HepG2 (cell line): Measurements from ENCODE around the gene NDE1. TPM values are rescaled to one million over a fixed set of nuclear protein-coding genes. Genes with fewer than 3 reads are reported as not detected.
A peak's percentile ranks its signal among the peaks of the same experiment; 100 is the strongest.

Source experiments
- ATAC-seq: fragments of 200-7000 bp; cut with Tn5 transposase; 3 replicates; pipeline ENCODE4 v1.9.1; 2020; ENCODE audit warnings: mild to moderate bottlenecking, moderate library complexity
- BruUV-seq: library from RNA; stranded (reverse); fragments of 400-500 nt; replicated peaks from 2 replicates; lab custom pipeline; 2021; lab: Mats Ljungman, UMichigan
- CTCF ChIA-PET: fragments of 300-600 bp; formaldehyde crosslinking; extraction: SDS; loops from one replicate; lab custom pipeline; 2021; ENCODE audit warnings: low total read pairs, inconsistent platforms, low intra/inter-chr PET ratio; lab: Yijun Ruan, JAX
- POLR2A ChIA-PET: fragments of 350-600 bp; sonication (Branson Sonifier 250); formaldehyde crosslinking; loops from one replicate; lab custom pipeline; 2020; ENCODE audit warnings: antibody characterized with exemption, inconsistent platforms; lab: Yijun Ruan, JAX
- DNase-seq: peaks from one replicate; pipeline ENCODE4 v3.0.0-alpha.2; 2015; ENCODE audit warnings: low spot score
- FAIRE-seq: peaks from 3 replicates; lab custom pipeline; 2011; peaks lifted over from hg19 to GRCh38; lab: Jason Lieb, UNC
- H2AFZ ChIP-seq: one replicate; pipeline ENCODE4 v1.6.1; 2011; ENCODE audit warnings: low read length, inconsistent platforms
- H3K27ac ChIP-seq: fragments of 300-600 bp; 3 replicates; pipeline ENCODE4 v1.8.0; 2011; ENCODE audit warnings: mixed run types, mild to moderate bottlenecking, mixed read lengths, low read length, inconsistent platforms; ENCODE audit not compliant: insufficient read depth; ENCODE audit errors: extremely low read length
- H3K27me3 ChIP-seq, 2 experiments: fragments of 200-600 bp in 1 of 2; 2 replicates in 1 of 2; 3 replicates in 1 of 2; pipeline versions ENCODE4 v1.6.0 to v1.8.0; 2011; ENCODE audit warnings: low read length in 2 of 2, mild to moderate bottlenecking in 2 of 2, moderate library complexity in 2 of 2, inconsistent platforms in 1 of 2; ENCODE audit not compliant: insufficient read depth in 2 of 2, control insufficient read depth in 1 of 2
- H3K36me3 ChIP-seq, 2 experiments: fragments of 200-600 bp in 1 of 2; replicated peaks in 1 of 2; 2 replicates in 1 of 2; 3 replicates in 1 of 2; pipeline versions ENCODE4 v1.5.1 to v1.8.0; 2011; ENCODE audit warnings: low read length in 2 of 2, inconsistent platforms in 1 of 2; ENCODE audit not compliant: insufficient read depth in 2 of 2, control insufficient read depth in 1 of 2
- H3K4me1 ChIP-seq: 2 replicates; pipeline ENCODE4 v1.5.1; 2012; ENCODE audit warnings: low read length, inconsistent platforms; ENCODE audit not compliant: insufficient read depth
- H3K4me2 ChIP-seq: 2 replicates; pipeline ENCODE4 v1.6.0; 2011; ENCODE audit warnings: low read depth, low read length, inconsistent platforms
- H3K4me3 ChIP-seq, 3 experiments: fragments of 200-600 bp in 1 of 3; sonication (generic), shearing (Covaris generic) in 1 of 3; replicated peaks in 1 of 3; 2 replicates each; pipeline ENCODE4 v1.5.1; 2011 to 2016; ENCODE audit warnings: low read length in 3 of 3, inconsistent platforms in 2 of 3, low read depth in 2 of 3, mild to moderate bottlenecking in 2 of 3, control low read depth in 1 of 3, mixed read lengths in 1 of 3; ENCODE audit not compliant: insufficient read depth in 1 of 3
- H3K79me2 ChIP-seq: one replicate; pipeline ENCODE4 v1.6.1; 2011; ENCODE audit warnings: low read length, inconsistent platforms; ENCODE audit not compliant: insufficient read depth
- H3K9ac ChIP-seq: 2 replicates; pipeline ENCODE4 v1.6.0; 2011; ENCODE audit warnings: mild to moderate bottlenecking, low read depth, low read length, inconsistent platforms; ENCODE audit not compliant: insufficient read depth
- H3K9me3 ChIP-seq: 2 replicates; pipeline ENCODE4 v1.5.1; 2012; ENCODE audit warnings: mild to moderate bottlenecking, low read length
- H4K20me1 ChIP-seq: 2 replicates; pipeline ENCODE4 v1.6.0; 2011; ENCODE audit warnings: inconsistent platforms, mild to moderate bottlenecking, low read length, moderate library complexity; ENCODE audit not compliant: insufficient read depth
- AGO1 ChIP-seq: fragments of 200-400 bp; formaldehyde crosslinking; IDR thresholded peaks from 2 replicates; pipeline ENCODE4 v1.6.1; 2017; ENCODE audit warnings: mild to moderate bottlenecking, low read depth, low read length, moderate library complexity; ENCODE audit not compliant: poor library complexity, severe bottlenecking
- HMG20B ChIP-seq: conservative IDR thresholded peaks from 2 replicates; pipeline ENCODE4 v1.6.1; 2016; ENCODE audit warnings: missing genetic modification reagents, missing compliant biosample characterization
- ZBTB38 ChIP-seq: sonication (generic); formaldehyde crosslinking; IDR thresholded peaks from 2 replicates; pipeline ENCODE4 v1.5.1; 2020; ENCODE audit warnings: mild to moderate bottlenecking, missing genetic modification reagents
- ZNF501 ChIP-seq: sonication (generic); formaldehyde crosslinking; IDR thresholded peaks from 2 replicates; pipeline ENCODE4 v1.5.1; 2020; ENCODE audit warnings: mild to moderate bottlenecking, moderate library complexity, missing genetic modification reagents
- ZNF761 ChIP-seq: sonication (generic); formaldehyde crosslinking; conservative IDR thresholded peaks from 2 replicates; pipeline ENCODE4 v1.4.0; 2020; ENCODE audit warnings: mild to moderate bottlenecking, missing genetic modification reagents
- ZNF782 ChIP-seq: sonication (generic); formaldehyde crosslinking; IDR thresholded peaks from 2 replicates; pipeline ENCODE4 v1.4.0; 2020; ENCODE audit warnings: missing genetic modification reagents, mild to moderate bottlenecking, borderline replicate concordance
- WGBS: methylation state at CpG from one replicate; pipeline ENCODE4 v1.1.6; 2017; ENCODE audit warnings: low lambda C conversion rate; 5-methylcytosine and 5-hydroxymethylcytosine counted together
- in situ Hi-C: cut with HindIII; loops from 2 replicates; pipeline ENCODE4 v1.10.0; 2017; ENCODE audit warnings: low pct_unique_long_range_greater_than_20kb; ENCODE audit not compliant: extremely low pct_ligation_motif_present
- intact Hi-C: fragments of 100-400 bp; cut with micrococcal nuclease; formaldehyde crosslinking; loops from one replicate; pipeline ENCODE4 v1.10.0; 2022; ENCODE audit not compliant: unreplicated experiment
- polyA plus RNA-seq, 8 experiments: library from polyadenylated mRNA; depleted of rRNA in 3 of 8; stranded (reverse) in 7 of 8; unstranded in 1 of 8; fragments of >200 nt; fragmentation: Illumina TruSeq in 4 of 8; extraction: Trizol in 4 of 8; gene quantifications; 2 replicates each; pipeline versions ENCODE4 v1.2.1 to v1.2.3, GENCODE V29; 2011 to 2016; ENCODE audit warnings: low read depth in 4 of 8, missing spikeins in 1 of 8, mixed read lengths in 1 of 8; ENCODE audit not compliant: insufficient read depth in 1 of 8
- total RNA-seq, 5 experiments: library from RNA; depleted of rRNA; stranded (reverse); fragments of >200 nt; fragmentation: Illumina TruSeq; extraction: Trizol; gene quantifications; 2 replicates each; pipeline ENCODE4 v1.2.3, GENCODE V29; 2016; ENCODE audit warnings: low read depth in 1 of 5
- TF ChIP-seq, protein P1 (sequence below): sonication (generic); formaldehyde crosslinking; IDR thresholded peaks from 2 replicates; pipeline ENCODE4 v1.5.0; 2020; ENCODE audit warnings: missing genetic modification reagents, mild to moderate bottlenecking, borderline replicate concordance
- TF ChIP-seq, protein P2 (sequence below): sonication (generic); formaldehyde crosslinking; IDR thresholded peaks from 2 replicates; pipeline ENCODE4 v1.5.1; 2020; ENCODE audit warnings: mild to moderate bottlenecking, missing genetic modification reagents, moderate library complexity

NDE1 gene
- total and polyA plus RNA-seq, 2 of the 13 experiments (the other 11 are each of a cell fraction or from before 2014, with no cell fraction given): 40.9 to 72.5 TPM

DNA sequence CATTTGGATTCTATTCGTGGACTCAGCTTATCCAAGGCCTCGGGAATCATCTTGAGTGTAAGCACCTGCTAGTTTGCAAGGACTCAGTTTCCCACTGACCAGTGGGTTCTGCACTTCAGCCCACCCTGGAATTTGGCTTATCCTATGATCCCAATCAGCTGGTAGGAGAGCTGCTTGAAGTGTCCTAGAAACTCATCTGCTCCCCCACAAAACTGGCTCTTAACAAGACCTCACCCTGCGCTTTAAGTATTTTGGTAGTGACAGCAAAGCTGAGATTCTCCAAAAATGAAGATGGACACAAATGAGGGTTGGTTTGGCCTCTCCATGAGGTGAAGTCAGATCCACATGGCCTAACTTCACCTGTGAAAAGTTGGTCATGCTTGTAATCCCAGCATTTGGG lies 57.3 kb downstream of the NDE1 start:
- TF ChIP-seq HMG20B (CRISPR knock-in tag): no peak
- 0 out of 2 replicates have a peak, but pooled peaks have one; percentile 11 for TF ChIP-seq ZNF501
- no peak overlapping the region for H3K9ac ChIP-seq
- no peaks in the 10 kb centered on the region; a peak in 1 of 5 replicates for H3K27me3 ChIP-seq
- no peaks in the 10 kb centered on the region for H3K79me2 ChIP-seq
- no peak overlapping the region for H3K27ac ChIP-seq
- BruUV-seq: no TSS peak
- peaks cover 5 to 10% of the 10 kb centered on the region in 2 experiments; a peak in 4 of 5 replicates for H3K36me3 ChIP-seq
- H3K4me1 ChIP-seq: no peaks in the 10 kb centered on the region
- FAIRE-seq (no peak), ATAC-seq (no peak), DNase-seq (no peak)
- 100% methylated on average over 3 of the region's 3 CpGs for WGBS
- H3K4me2 ChIP-seq: no peak overlapping the region
- ChIA-PET CTCF (no interaction called here), POLR2A (no interaction called here)
- intact Hi-C loops: no loop called here
- in situ Hi-C loops: loop anchor here (10.0 kb wide), 1 partner anchor 283 kb away; no protein-coding TSS in a partner anchor
- no peak overlapping the region for H3K4me3 ChIP-seq
- no peak overlapping the region for H2AFZ ChIP-seq
- H3K9me3 ChIP-seq: no peaks in the 10 kb centered on the region
- no peaks in the 10 kb centered on the region for H4K20me1 ChIP-seq

DNA sequence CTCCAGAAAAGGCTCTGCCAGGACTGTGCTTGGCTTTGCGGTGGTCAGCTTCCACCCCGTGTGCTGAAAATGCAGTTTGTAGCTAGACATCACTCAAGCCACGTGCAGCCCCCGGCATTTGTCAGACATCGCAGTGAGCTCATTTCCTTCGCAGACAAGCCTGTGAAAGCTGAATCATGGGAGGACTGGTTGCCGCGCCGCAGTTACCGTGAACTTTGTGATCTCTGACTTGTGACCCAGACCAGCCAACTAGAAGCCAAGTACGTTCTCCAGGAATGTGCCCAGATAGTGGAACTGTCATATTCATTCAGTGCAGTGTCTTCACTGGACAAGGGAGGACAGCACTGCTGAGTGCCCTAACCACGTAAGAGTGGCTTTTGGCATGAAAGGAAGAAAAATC lies 58.1 kb downstream of the NDE1 start:
- CTCF ChIA-PET: no interaction called here

More for the DNA sequence above, 58.1 kb downstream of the NDE1 start:
- ATAC-seq: no peak
- no peak overlapping the region for H3K9ac ChIP-seq
- TF ChIP-seq ZNF761 (CRISPR knock-in tag): no peak
- peak; percentile 48; the same call in 1 of the 2 replicates for TF ChIP-seq ZBTB38 (CRISPR knock-in tag)
- no peak for TF ChIP-seq AGO1
- TF ChIP-seq, protein P1, sequence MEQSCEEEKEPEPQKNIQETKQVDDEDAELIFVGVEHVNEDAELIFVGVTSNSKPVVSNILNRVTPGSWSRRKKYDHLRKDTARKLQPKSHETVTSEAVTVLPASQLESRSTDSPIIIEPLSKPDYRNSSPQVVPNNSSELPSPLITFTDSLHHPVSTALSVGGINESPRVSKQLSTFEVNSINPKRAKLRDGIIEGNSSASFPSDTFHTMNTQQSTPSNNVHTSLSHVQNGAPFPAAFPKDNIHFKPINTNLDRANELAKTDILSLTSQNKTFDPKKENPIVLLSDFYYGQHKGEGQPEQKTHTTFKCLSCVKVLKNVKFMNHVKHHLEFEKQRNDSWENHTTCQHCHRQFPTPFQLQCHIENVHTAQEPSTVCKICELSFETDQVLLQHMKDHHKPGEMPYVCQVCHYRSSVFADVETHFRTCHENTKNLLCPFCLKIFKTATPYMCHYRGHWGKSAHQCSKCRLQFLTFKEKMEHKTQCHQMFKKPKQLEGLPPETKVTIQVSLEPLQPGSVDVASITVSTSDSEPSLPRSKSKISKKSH (CRISPR knock-in tag): 0 out of 2 replicates have a peak, but pooled peaks have one; percentile 38
- TF ChIP-seq ZNF782 (CRISPR knock-in tag): no peak
- TF ChIP-seq, protein P2, sequence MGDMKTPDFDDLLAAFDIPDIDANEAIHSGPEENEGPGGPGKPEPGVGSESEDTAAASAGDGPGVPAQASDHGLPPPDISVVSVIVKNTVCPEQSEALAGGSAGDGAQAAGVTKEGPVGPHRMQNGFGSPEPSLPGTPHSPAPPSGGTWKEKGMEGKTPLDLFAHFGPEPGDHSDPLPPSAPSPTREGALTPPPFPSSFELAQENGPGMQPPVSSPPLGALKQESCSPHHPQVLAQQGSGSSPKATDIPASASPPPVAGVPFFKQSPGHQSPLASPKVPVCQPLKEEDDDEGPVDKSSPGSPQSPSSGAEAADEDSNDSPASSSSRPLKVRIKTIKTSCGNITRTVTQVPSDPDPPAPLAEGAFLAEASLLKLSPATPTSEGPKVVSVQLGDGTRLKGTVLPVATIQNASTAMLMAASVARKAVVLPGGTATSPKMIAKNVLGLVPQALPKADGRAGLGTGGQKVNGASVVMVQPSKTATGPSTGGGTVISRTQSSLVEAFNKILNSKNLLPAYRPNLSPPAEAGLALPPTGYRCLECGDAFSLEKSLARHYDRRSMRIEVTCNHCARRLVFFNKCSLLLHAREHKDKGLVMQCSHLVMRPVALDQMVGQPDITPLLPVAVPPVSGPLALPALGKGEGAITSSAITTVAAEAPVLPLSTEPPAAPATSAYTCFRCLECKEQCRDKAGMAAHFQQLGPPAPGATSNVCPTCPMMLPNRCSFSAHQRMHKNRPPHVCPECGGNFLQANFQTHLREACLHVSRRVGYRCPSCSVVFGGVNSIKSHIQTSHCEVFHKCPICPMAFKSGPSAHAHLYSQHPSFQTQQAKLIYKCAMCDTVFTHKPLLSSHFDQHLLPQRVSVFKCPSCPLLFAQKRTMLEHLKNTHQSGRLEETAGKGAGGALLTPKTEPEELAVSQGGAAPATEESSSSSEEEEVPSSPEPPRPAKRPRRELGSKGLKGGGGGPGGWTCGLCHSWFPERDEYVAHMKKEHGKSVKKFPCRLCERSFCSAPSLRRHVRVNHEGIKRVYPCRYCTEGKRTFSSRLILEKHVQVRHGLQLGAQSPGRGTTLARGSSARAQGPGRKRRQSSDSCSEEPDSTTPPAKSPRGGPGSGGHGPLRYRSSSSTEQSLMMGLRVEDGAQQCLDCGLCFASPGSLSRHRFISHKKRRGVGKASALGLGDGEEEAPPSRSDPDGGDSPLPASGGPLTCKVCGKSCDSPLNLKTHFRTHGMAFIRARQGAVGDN (CRISPR knock-in tag): peak; percentile 21; the same call in 1 of the 2 replicates
- TF ChIP-seq, all 625 proteins: peak for 3
- FAIRE-seq: no peak
- H3K79me2 ChIP-seq: no peaks in the 10 kb centered on the region
- H3K9me3 ChIP-seq: no peaks in the 10 kb centered on the region
- 98% methylated on average over 12 of the region's 12 CpGs for WGBS
- H3K4me1 ChIP-seq: no peaks in the 10 kb centered on the region
- BruUV-seq: no TSS peak
- intact Hi-C loops: no loop called here
- no peaks in the 10 kb centered on the region; a peak in 1 of 5 replicates for H3K27me3 ChIP-seq
- H4K20me1 ChIP-seq: no peaks in the 10 kb centered on the region
- POLR2A ChIA-PET: no interaction called here
- H2AFZ ChIP-seq: no peak overlapping the region
- no peak overlapping the region for H3K4me3 ChIP-seq
- H3K36me3 ChIP-seq: peaks cover 5 to 10% of the 10 kb centered on the region in 2 experiments; a peak in 3 of 5 replicates
- DNase-seq: no peak
- in situ Hi-C loops: loop anchor here (10.0 kb wide), 1 partner anchor 283 kb away; no protein-coding TSS in a partner anchor
- no peak overlapping the region for H3K4me2 ChIP-seq
- H3K27ac ChIP-seq: no peak overlapping the region
